Stimulated activated naive CD4-positive, alpha-beta T cell (primary cell): ENCODE data around the gene LRIT1.
A peak's percentile ranks its signal among the peaks of the same experiment; 100 is the strongest.

ENCODE experiments used
- DNase-seq, 6 experiments: peaks; one replicate each; lab custom pipeline; 2025; lab: John Stamatoyannopoulos, UW

The LRIT1 gene

DNA sequence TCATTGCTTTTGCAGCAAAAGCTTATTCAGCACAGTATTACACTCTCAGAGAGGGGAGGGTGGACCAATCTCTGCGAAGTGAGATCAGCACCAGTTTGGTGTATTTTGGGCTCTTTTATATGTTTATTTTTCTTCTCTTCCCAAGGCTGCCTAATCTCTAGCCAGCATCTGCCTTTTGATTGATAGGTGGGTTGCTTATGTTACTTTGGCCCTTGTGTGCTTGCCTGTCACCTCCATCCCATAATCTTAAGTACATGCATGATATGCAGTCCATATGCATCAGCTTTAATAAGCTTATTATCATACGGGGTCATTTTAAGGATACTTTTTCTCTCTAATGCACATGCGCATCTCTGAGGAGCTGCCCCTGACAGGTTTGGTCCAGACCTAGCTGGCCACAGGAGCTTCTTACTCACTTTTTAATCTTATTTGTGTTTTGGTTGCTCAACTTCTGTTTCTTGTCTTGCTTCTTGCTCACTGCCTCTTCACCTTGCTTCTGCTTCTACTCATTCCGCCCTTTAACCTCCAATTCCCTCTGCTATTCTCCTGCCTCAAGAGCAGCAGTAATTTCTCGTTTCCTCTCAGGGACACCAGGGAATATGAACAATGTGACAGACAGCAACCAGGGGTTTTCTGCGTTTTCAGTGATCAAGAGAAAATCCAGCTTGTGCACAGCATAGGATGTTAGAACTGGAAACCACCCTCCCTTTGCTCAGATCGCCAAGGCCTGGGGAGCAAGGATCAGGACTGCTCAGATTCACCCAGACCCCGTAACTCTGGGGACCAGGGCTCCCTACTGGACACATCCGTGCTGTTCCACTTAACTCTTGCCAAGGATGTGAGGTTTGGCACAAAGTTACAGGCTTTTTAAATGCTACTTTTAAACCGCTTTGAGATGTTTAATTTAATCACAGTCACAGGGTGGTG lies 13.5 kb upstream of the LRIT1 start:
- no peak for DNase-seq

GRCh38 chr10:84248794-84249193 lies 7.4 kb upstream of the LRIT1 start:
- no peak for DNase-seq

DNA sequence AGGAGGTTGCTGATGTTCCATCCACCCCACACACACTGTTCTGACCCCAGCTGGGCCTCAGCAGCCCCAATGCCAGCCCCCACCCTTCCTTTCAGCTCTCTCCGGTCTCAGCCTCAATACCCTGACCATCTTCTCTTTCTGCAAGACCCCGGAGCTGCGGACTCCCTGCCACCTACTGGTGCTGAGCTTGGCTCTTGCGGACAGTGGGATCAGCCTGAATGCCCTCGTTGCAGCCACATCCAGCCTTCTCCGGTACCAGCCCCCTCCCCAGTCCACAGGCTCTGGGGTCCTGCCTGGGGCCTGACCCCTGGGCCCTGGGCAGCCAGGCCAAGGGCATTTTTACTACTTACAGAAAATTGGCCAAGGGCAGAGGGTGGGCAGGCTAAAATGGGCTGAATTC lies 6.2 kb upstream of the LRIT1 start:
- no peak for DNase-seq

DNA sequence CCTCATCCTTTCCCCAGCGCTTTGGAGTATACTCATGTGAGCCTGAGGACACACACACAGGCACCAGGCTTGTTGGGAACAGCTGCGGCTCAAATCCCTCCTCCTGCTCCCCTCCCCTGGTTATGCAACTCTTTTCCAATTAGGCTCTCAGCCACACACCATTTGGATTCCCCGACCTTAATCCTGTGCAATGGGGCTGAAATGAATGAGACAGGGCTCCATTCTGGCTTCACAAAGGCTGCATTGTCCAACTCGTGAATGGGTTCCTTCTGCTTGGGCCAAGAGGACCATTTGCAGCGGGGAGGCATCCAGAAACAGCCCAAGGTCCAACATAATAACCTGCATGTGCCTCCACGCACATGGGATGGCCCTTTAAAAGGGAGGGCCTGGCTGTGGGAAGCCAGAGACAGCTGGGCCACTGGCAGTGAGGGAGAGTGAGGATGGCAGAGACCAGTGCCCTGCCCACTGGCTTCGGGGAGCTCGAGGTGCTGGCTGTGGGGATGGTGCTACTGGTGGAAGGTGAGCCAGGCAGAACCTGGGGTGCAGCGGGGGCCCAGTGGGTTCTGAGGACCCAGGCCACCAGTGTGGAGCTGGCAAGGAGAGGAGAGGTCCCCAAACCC lies 3.4 kb upstream of the LRIT1 start, which contains the start of gene RGR:
Gene RGR (plus strand): TSS at position 403 of the 620 bp plus-strand sequence. CDS start 38 bp downstream, at position 441.
- DNase-seq = no peak

DNA sequence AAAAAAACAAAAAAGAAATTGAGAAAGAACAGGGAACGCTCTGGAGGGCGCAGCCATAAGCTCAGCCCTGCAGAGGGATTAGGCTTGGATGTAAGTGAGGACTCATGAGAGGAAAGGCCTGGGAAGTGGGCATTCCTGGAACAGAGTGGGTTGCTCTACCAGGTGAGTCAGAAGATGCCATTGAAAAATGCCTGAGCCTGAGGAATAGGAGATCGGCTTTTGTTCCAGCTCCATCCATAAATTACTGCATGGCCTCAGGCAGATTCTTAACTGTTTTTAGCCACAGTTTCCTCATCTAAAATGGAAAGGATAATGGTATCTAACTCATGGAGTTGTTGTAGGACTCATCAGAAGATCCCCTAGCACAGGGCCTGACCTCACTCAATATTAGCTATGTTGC lies 2.4 kb upstream of the LRIT1 start:
- DNase-seq = no peak

- DNase-seq = no peak
These were observed 2.4 kb downstream of the LRIT1 start for GRCh38 chr10:84238909-84239308.

- no peak for DNase-seq
These were observed 3.9 kb downstream of the LRIT1 start for GRCh38 chr10:84237199-84238051.

DNA sequence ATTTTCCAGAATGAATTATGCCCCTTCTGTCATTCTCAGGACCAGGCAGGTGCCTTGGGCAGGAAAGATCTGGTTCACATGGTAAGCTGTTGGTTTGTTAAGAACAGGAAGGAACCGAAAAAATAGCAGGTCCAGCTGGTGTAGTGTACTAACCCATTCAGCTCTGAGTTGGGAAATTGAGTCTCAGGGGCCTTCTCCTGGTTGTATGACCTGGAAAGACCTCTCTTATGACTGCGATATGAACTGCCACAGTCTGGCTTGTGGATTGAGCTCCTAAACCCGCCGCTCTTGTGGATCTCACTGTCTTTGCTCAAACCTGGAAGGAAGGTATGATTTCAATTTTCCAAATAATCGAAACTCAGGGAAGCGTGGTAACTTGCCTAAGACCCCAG lies 4.5 kb downstream of the LRIT1 start:
- no peak for DNase-seq

GRCh38 chr10:84235096-84235495 lies 6.2 kb downstream of the LRIT1 start:
- DNase-seq = no peak

DNA sequence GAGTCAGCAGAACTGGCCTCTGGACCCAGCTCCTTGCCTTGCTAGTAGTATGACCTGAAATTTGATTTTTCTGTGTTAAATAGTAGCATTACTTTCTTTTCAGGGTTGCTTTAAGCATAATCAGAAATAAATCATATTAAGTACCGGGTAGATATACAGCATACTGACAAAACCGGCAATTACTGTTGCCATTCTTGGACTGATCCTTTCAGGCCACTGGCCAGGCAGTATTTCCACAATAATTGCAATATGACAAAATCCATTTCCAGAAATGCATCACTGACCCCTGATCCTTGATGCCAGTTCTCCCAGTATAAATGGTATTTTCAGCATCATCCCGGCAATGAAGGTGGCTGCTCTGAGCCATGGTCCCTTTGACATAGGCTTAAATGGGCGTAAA lies 6.9 kb downstream of the LRIT1 start:
- no peak for DNase-seq

DNA sequence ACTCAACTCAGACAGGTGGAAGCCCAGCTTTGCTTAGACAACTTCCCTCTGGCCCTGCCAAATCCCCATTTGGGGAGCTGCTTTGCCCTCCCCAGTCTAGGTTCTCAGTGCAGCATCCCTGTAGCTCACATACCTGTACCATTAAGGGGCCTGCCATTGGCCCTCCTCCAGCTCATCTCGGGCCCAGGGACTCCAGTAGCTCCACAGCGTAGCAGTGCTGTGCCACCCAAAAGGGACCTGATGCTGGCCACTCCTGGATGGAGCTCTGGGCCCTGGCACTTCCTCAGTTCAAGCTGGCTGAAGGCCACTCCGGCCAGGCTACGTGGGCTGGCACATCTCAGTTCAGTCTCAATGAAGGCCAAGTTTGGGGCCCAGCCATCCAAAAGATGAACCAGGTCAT lies 7.4 kb downstream of the LRIT1 start:
- DNase-seq = no peak

GRCh38 chr10:84232376-84232775 lies 9.0 kb downstream of the LRIT1 start:
- no peak for DNase-seq

- no peak for DNase-seq
These were observed 11.0 kb downstream of the LRIT1 start for GRCh38 chr10:84230359-84230758.

DNA sequence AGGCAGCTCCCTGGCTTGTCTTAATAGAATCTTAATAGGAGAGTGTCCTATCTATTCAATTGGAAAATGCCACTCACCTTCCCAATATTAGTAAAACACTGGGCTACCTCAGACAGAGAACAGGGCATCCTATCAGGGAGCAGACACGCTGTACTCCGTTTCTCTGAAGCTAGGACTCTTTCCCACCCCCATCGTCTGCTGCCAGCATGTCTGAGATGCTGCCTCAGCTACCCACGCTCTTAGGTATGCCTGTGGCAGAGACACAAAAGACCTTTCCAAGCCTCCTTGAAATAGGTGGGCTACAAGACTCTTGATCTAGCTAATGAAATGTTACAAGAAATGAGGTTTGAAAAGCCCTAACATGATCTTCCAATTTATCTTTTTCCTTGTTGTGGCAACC lies 13.5 kb downstream of the LRIT1 start:
- no peak for DNase-seq

DNA sequence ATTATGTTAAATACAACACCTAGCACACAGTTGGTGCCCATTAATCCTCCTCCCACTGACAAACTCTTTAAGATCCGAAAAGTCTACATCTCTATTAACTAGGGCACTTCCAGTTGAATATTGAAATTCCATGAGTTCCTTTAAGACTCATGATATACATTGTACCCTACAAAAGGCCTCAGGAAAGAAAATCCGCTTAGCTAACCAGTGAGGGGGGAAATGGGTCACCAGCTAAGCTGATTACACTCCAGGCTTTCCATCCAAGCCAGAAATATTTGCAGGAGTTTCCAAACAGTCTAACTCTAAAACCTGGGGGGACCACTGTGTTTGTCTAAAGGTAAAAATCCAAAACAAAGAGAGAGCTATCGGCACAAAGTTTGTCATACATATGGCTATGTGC lies 14.7 kb downstream of the LRIT1 start:
- no peak for DNase-seq

GRCh38 chr10:84225427-84226173 lies 15.7 kb downstream of the LRIT1 start, which contains the start of gene LRIT2:
Gene LRIT2, minus strand, starts transcription at chr10:84225544. Its CDS starts 24 bp downstream, at chr10:84225520.
- no peak for DNase-seq

DNA sequence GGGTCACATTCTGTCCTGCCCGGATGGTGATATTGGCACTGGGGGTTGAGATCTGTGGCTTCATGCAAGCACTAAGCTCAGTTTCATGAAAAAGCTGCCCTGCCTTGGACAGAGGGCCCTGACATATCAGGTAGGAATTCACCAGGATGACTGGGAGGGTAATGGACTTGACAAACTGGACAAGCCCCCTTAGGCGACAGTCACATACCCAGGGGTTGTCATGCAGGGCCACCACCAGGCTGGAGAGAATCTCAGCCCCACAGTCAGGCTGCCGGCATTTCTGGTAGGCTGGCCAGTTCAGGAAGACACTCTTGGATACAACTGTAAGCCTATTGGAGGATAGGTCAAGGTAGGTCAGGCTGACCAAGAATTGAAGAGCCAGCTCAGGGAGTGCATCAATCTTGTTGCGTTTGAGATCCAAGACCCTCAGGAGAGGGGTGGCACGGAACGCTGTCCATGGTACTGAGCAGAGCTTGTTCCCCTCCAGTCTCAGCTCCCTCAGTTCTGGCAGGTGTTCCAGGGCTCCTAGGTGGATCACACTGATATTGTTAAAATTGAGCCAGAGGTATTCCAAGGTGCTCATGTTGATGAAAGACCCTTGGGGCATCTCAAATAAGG lies 16.8 kb downstream of the LRIT1 start:
- no peak for DNase-seq

DNA sequence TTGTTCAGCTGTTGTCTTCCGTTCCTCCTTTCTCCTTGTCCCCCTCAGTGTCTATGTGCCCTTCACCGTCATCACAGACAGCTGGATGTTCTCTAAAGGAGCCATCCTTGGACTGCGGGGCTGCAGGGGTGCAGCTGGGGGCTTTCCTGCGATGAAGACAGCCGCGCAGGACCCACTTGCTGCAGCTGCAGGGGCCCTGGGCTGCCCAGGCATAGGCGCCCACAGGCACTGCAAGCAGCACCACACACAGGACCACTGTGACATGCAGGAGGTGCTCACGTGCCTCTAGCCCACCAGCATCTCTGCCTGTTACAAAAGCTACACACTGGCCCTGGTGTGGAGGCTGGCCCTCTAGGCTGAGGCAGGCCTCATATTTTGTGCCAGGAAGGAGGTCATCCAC lies 19.4 kb downstream of the LRIT1 start:
- no peak for DNase-seq

DNA sequence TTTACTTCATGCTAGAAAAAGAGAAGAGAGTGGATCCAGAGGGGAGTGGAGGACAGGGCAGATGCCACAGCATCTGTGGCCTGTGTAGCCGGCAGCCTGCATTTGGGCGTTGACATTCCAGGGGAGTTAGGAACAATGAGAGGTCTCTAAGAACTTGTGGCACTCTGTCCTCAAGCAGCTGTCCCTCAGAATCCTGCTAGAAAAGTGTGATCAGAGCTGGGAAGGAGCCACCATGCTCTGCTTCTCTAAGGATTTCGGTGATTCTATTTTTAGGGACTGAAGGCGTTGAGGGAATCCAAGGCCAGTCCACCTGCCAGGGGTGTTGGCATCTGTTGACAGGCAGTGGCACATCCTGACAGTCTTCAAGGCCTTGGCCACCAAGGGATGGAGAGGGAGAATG lies 23.6 kb downstream of the LRIT1 start:
- DNase-seq = no peak

GRCh38 chr10:84216834-84217233 lies 24.5 kb downstream of the LRIT1 start:
- no peak for DNase-seq

GRCh38 chr10:84214612-84215235 lies 26.6 kb downstream of the LRIT1 start:
- DNase-seq = peak in 3 of 6 experiments; percentile 5 to 27 (median 6)
